GM13976 (cell line): ENCODE results near the gene IFITM10.
"Not testable (repeated sequence)": the region's sequence is repeated elsewhere in the genome, so short reads cannot be mapped to it uniquely, and the experiment has no call there.

Experiments used
- DNase-seq: peaks from one replicate; pipeline ENCODE4 v3.0.0; 2012; ENCODE audit warnings: low spot score
- in situ Hi-C: fragments of 300-500 bp; cut with MboI; formaldehyde crosslinking; loops from one replicate; pipeline ENCODE4 v1.12.0; 2022; ENCODE audit warnings: low sequenced_read_pairs, mixed read lengths, inconsistent platforms; ENCODE audit not compliant: unreplicated experiment

The IFITM10 gene

DNA sequence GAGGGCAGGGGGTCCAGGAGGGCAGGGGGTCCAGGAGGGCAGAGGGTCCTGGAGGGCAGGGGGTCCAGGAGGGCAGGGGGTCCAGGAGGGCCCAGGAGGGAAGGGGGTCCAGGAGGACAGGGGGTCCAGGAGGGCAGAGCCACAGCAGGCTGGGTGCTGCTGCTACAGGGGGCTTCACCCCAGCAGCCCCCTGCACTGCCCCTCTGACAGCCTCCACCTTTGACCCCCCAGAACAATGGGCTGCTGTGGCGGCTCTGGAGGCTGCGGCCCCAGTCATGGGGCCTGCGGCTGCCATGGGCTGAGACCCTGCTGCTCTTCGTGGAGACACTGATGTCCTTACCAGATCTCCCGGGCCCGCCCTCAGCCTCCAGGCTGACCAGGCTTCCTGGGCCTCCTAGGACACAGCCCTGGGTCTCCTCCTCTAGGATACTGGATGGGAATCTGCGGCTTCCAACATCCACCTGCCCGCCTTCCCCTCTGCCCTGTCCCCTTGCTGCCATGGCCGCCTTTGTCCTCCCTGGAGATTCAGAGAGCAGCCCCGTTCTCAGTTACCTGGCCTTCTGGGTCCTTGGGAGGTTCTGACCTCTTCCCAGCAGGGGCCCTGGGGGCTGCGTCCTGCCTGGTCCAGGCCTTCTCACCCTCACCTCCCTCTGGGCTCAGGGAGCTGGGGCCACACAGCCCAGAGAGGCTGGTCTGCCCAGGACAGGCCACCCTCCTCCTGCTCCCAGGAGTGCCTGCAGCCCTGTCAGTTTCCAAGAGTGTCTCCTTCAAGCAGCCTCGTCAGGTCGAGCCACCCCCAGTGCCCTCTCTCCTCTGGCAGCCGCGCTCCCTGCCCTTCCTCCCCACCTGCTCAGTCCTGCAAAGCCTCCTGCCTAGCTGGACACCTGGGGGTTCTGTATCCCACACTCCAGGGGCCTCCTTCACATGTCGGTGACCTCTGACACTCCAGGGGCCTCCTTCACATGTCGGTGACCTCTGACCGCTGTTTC lies 65.2 kb downstream of the IFITM10 start:
- DNase-seq, in situ Hi-C loops: not testable (repeated sequence)

DNA sequence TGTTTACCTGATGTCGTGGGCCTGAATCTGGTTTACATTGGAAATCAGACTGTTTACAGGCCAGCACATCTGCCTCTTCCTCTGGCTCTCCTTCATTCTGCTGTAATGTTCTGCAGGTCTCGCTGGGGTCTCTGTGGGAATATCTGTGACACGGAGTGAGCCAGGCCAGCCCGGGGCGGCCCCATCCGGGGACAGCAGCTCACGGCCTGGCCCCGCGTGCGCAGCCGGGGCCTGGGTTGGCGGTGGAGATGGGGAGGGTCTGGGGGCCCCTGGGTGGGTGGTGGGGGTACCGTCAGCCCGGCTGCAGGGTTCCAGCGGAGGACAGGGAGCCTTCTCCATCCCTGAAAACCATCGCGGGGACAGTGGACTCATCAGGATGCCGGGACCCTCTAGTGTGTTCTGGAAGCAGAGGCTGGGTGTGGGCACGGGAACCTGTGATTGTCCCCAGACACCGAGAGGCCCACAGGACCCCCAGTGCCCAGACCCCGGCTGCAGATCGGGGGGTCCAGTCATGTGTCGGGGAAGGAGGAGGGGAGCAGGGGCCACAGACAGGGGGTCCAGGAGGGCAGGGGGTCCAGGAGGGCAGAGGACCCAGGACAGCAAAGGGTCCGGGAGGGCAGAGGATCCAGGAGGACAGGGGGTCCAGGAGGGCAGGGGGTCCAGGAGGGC lies 66.4 kb downstream of the IFITM10 start:
- DNase-seq, in situ Hi-C loops: not testable (repeated sequence)

DNA sequence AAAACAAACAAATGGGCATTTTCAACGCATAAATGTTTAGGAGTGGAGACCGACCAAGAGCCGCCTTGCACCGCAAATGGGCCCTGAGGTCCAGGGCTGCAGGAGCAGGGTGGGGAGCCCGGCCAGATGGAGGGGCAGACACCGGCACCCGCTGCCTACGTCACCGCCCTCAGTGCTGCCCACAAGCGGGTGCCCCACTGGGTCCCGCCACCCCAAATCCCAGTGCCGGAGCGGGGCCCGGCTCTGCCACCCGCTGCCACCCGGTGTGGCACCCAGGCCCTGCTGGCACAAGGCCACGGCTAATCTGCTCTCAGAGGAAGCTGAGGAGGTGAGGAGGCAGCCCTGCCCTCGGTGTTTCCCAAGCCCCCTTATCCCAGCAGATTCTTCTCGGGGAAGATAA lies 67.2 kb downstream of the IFITM10 start:
- DNase-seq, in situ Hi-C loops: not testable (repeated sequence)
